GM12801 (cell line): ENCODE data around the gene GGT1.

Experiments
- CTCF ChIP-seq: IDR thresholded peaks from one replicate; pipeline ENCODE4 v1.5.1; 2011; ENCODE audit warnings: control low read depth; ENCODE audit not compliant: insufficient read length; ENCODE audit errors: extremely low read depth

The GGT1 gene

GRCh38 chr22:24591286-24591830 is 11.6 kb upstream of the GGT1 start:
- no peak for TF ChIP-seq CTCF

- no peak for TF ChIP-seq CTCF
Observed at GRCh38 chr22:24592058-24592850, 10.7 kb upstream of the GGT1 start.

- no peak for TF ChIP-seq CTCF
Observed at GRCh38 chr22:24592851-24593558, 10.0 kb upstream of the GGT1 start, which contains the start of gene LRRC75B. TSS of gene LRRC75B (minus strand) at chr22:24593073. CDS start at chr22:24593039, 34 bp downstream.

GRCh38 chr22:24593836-24594568 is 9.0 kb upstream of the GGT1 start:
- no peak for TF ChIP-seq CTCF

- TF ChIP-seq CTCF: no peak
Observed at GRCh38 chr22:24594569-24595120, 8.3 kb upstream of the GGT1 start.

- TF ChIP-seq CTCF: no peak
Observed at GRCh38 chr22:24595228-24595627, 7.8 kb upstream of the GGT1 start.
